ENCODE measurements around the gene ZNFX1. TPM values are rescaled to one million over a fixed set of nuclear protein-coding genes. Genes with fewer than 3 reads are reported as not detected.
A peak's percentile ranks its signal among the peaks of the same experiment; 100 is the strongest.
"Not testable (repeated sequence)": the region's sequence is repeated elsewhere in the genome, so short reads cannot be mapped to it uniquely, and the experiment has no call there.

ZNFX1 gene
- polyA plus RNA-seq, 2 of the 4 experiments (the other 2 are of a cell fraction) = 6.0 to 11.5 TPM

DNA sequence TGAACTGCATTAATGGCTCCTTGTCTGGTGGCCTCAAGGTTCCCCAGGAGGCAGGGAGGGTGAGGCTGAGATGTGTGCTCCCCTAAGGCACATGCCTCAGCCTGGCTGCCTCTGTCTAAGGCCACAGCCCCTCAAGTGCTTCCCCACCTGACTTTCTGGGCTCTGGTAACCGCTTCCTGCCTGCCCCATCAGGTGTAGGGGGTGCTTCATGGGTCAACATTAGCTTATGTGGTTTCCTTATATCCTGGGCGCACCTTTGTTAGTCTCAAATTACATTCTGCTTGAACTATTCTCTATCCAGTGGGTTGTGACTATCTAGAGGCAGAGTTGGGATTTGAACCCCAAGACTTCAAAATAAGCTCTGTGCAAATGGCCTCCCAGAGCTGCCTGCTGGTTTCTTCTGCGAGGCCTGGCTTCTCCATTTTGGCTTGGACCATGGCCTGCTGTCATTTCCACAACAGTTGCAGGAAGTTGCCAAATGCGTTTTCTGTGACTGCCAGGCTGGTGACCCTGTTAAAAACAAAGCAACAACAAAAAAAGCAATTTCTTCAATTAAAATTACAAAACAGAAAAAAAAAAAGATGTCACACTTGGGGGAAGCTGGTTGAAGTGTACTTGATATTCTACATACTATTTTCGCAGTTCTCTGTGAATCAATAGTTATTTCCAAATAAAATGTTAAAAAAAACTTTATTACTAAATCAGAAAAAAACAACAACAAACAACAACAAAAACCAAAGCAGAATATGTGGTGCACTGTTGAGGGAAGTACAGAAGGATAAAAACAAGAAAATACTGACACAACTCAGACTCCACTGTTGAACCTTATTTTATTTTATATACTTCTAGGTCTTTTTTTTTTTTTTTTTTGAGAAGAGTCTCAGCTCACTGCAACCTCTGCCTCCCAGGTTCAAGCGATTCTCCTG, 20.0 kb upstream of the ZNFX1 start (continued):
- TF ChIP-seq, protein P1, sequence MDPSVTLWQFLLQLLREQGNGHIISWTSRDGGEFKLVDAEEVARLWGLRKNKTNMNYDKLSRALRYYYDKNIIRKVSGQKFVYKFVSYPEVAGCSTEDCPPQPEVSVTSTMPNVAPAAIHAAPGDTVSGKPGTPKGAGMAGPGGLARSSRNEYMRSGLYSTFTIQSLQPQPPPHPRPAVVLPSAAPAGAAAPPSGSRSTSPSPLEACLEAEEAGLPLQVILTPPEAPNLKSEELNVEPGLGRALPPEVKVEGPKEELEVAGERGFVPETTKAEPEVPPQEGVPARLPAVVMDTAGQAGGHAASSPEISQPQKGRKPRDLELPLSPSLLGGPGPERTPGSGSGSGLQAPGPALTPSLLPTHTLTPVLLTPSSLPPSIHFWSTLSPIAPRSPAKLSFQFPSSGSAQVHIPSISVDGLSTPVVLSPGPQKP (IDR thresholded peaks at IDR 0.05; ENCODE audit: low read depth, low read length) = no peak

GRCh38 chr20:49294002-49294654, 16.3 kb upstream of the ZNFX1 start:
- WGBS (ENCODE audit: missing lambda C conversion rate) = 89% methylated on average over 16 of the region's 16 CpGs
- DNase-seq (ENCODE audit: low read depth in 1 of 2, low spot score in 1 of 2); H3K27ac ChIP-seq; FAIRE-seq; H3K4me2 ChIP-seq; CTCF ChIA-PET; H3K4me1 ChIP-seq; POLR2A ChIA-PET; ATAC-seq; H3K4me3 ChIP-seq; H3K9me3 ChIP-seq: not testable (repeated sequence)
- TF ChIP-seq CEBPB (IDR thresholded peaks at IDR 0.05) = peak in 1 of 2 experiments; percentile 67; a peak in 2 of 4 replicates

DNA sequence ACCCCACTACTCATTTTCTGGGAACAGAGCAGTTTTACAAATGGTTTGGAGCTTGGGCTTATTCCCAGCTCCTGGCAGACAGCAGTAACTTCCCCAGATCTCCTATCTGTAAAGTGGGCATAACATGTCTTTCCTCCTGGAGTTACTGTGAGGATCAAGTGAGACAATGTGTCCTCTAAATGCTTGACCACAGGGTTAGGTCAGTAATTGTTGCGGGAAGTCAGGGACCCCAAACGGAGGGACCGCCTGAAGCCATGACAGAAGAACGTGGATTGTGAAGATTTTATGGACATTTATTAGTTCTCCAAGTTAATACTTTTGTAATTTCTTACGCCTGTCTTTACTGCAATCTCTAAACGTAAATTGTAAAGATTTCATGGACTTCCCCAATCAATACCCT, 15.3 kb upstream of the ZNFX1 start:
- ATAC-seq = no peak
- DNase-seq (ENCODE audit: low read depth in 1 of 2, low spot score in 1 of 2) = no peak
- H3K4me1 ChIP-seq = peaks cover 15% of the 10 kb centered on the region; the same call in 2 of the 3 replicates
- no peak for TF ChIP-seq RARB (CRISPR knock-in tag; IDR thresholded peaks at IDR 0.05)
- TF ChIP-seq POLR2AphosphoS2 (conservative IDR thresholded peaks at IDR 0.05; ENCODE audit: low read length) = no peak
- TF ChIP-seq, protein P2, sequence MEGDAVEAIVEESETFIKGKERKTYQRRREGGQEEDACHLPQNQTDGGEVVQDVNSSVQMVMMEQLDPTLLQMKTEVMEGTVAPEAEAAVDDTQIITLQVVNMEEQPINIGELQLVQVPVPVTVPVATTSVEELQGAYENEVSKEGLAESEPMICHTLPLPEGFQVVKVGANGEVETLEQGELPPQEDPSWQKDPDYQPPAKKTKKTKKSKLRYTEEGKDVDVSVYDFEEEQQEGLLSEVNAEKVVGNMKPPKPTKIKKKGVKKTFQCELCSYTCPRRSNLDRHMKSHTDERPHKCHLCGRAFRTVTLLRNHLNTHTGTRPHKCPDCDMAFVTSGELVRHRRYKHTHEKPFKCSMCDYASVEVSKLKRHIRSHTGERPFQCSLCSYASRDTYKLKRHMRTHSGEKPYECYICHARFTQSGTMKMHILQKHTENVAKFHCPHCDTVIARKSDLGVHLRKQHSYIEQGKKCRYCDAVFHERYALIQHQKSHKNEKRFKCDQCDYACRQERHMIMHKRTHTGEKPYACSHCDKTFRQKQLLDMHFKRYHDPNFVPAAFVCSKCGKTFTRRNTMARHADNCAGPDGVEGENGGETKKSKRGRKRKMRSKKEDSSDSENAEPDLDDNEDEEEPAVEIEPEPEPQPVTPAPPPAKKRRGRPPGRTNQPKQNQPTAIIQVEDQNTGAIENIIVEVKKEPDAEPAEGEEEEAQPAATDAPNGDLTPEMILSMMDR (IDR thresholded peaks at IDR 0.05) = no peak
- TF ChIP-seq PBX3 (IDR thresholded peaks at IDR 0.05) = no peak
- TF ChIP-seq TFCP2L1 (CRISPR knock-in tag; IDR thresholded peaks at IDR 0.05) = no peak
- TF ChIP-seq EHF (CRISPR knock-in tag; IDR thresholded peaks at IDR 0.05) = no peak
- no peak for TF ChIP-seq MAZ (IDR thresholded peaks at IDR 0.05; ENCODE audit: borderline replicate concordance, low read depth, low read length)
- TF ChIP-seq, protein P3, sequence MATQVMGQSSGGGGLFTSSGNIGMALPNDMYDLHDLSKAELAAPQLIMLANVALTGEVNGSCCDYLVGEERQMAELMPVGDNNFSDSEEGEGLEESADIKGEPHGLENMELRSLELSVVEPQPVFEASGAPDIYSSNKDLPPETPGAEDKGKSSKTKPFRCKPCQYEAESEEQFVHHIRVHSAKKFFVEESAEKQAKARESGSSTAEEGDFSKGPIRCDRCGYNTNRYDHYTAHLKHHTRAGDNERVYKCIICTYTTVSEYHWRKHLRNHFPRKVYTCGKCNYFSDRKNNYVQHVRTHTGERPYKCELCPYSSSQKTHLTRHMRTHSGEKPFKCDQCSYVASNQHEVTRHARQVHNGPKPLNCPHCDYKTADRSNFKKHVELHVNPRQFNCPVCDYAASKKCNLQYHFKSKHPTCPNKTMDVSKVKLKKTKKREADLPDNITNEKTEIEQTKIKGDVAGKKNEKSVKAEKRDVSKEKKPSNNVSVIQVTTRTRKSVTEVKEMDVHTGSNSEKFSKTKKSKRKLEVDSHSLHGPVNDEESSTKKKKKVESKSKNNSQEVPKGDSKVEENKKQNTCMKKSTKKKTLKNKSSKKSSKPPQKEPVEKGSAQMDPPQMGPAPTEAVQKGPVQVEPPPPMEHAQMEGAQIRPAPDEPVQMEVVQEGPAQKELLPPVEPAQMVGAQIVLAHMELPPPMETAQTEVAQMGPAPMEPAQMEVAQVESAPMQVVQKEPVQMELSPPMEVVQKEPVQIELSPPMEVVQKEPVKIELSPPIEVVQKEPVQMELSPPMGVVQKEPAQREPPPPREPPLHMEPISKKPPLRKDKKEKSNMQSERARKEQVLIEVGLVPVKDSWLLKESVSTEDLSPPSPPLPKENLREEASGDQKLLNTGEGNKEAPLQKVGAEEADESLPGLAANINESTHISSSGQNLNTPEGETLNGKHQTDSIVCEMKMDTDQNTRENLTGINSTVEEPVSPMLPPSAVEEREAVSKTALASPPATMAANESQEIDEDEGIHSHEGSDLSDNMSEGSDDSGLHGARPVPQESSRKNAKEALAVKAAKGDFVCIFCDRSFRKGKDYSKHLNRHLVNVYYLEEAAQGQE (IDR thresholded peaks at IDR 0.05) = no peak
- TF ChIP-seq CBX2 (IDR thresholded peaks at IDR 0.05; ENCODE audit: borderline replicate concordance, low read depth) = no peak
- TF ChIP-seq HOXA7 (CRISPR knock-in tag; IDR thresholded peaks at IDR 0.05) = no peak
- TF ChIP-seq ZC3H11A (IDR thresholded peaks at IDR 0.05) = no peak
- no peak for TF ChIP-seq BHLHE40 (IDR thresholded peaks at IDR 0.05; ENCODE audit: low read depth, low read length)
- TF ChIP-seq CBX8 (IDR thresholded peaks at IDR 0.05) = no peak
- no peak for TF ChIP-seq POLR2A (IDR thresholded peaks at IDR 0.05; ENCODE audit: low read length)
- TF ChIP-seq CHD2 (IDR thresholded peaks at IDR 0.05; ENCODE audit: low read length, partially characterized antibody) = no peak
- TF ChIP-seq, protein P1 (IDR thresholded peaks at IDR 0.05; ENCODE audit: low read depth, low read length) = no peak
- no peak overlapping the region for H3K4me2 ChIP-seq
- CTCF ChIA-PET = interaction anchor here (0.6 to 1.6 kb wide), 3 partner anchors 12 to 216 kb away, joined by 3 to 4 read pairs (median 3); no protein-coding TSS in a partner anchor
- no peak overlapping the region for H3K4me3 ChIP-seq
- WGBS (ENCODE audit: missing lambda C conversion rate) = 94% methylated on average over 6 of the region's 6 CpGs
- FAIRE-seq = no peak
- H3K9me3 ChIP-seq = no peaks in the 10 kb centered on the region
- POLR2A ChIA-PET = interaction anchor here (1.4 kb wide), 1 partner anchor 10 kb away, joined by 3 read pairs; no protein-coding TSS in a partner anchor
- no peak overlapping the region for H3K27ac ChIP-seq
